Melanocyte of skin (primary cell): ENCODE data around the gene TPST1. TPM values are rescaled to one million over a fixed set of nuclear protein-coding genes. Genes with fewer than 3 reads are reported as not detected.

Source experiments
- small RNA-seq, 2 donors: library from RNA; depleted of rRNA; stranded (forward); fragments of <200 nt; gene quantifications; one replicate each; pipeline ENCODE3, GENCODE V24; 2012
- total RNA-seq, 2 donors: library from RNA; depleted of rRNA; stranded (reverse); fragments of >200 nt; gene quantifications; 2 replicates each; pipeline ENCODE4 v1.2.3, GENCODE V29; 2012

TPST1 gene
- 10 to 100 TPM in 1 of 2 donors, 1 to 10 TPM in 1; 4.8 to 12.3 TPM for total RNA-seq

GRCh38 chr7:66204822-66205740 is at the start of gene TPST1:
TPST1 (plus strand) TSS chr7:66205334; CDS start chr7:66240426, 35,092 bp downstream.

Small RNA genes lying within 50 kb of the gene (small RNA-seq; reads per million reads assigned to genes)
- 0 reads per million in 2 donors for gene RNU6-313P

Other genes with a start within 250 kb of the TPST1 start
- 10 to 100 TPM; 27.6 to 40.6 TPM for gene GUSB, start 223.1 kb upstream of the TPST1 start, total RNA-seq
- 10 to 100 TPM; 14.1 to 20.0 TPM for gene ASL, start 129.5 kb upstream of the TPST1 start, total RNA-seq
- gene CRCP, start 90.5 kb upstream of the TPST1 start, total RNA-seq: 10 to 100 TPM; 23.1 to 25.3 TPM